ENCODE measurements around the gene ZNF367. TPM values are rescaled to one million over a fixed set of nuclear protein-coding genes. Genes with fewer than 3 reads are reported as not detected.
A peak's percentile ranks its signal among the peaks of the same experiment; 100 is the strongest.

The ZNF367 gene
- total and polyA plus RNA-seq, 3 experiments from 2014 or later, result 1.5 to 51.9 (median 47.8) TPM

- H3K27me3 ChIP-seq (ENCODE audit: insufficient read depth, low read length, poor library complexity, severe bottlenecking), result no peaks in the 10 kb centered on the region
- POLR2A ChIA-PET, result no interaction called here
- H3K4me3 Mint-ChIP-seq, result no peak overlapping the region
- CTCF ChIA-PET, result no interaction called here
- peaks cover 0 to 2% (median 0%) of the 10 kb centered on the region in 3 donors for H3K4me1 Mint-ChIP-seq
- H3K27ac ChIP-seq (ENCODE audit: low read depth, low read length), result no peak overlapping the region
- H3K27ac Mint-ChIP-seq, result peak overlapping the region in 1 of 8 donors; percentile 64
- no peak for DNase-seq
- peaks cover 0 to 2% (median 0%) of the 10 kb centered on the region in 5 donors for H3K9me3 Mint-ChIP-seq
- no peaks in the 10 kb centered on the region for H3K4me1 ChIP-seq (ENCODE audit: insufficient read depth, low read length)
- no peaks in the 10 kb centered on the region for H3K36me3 ChIP-seq (ENCODE audit: insufficient read depth, low read length)
- peaks cover 4 to 41% (median 17%) of the 10 kb centered on the region in 3 donors for H3K36me3 Mint-ChIP-seq
- no peaks in the 10 kb centered on the region for H3K9me3 ChIP-seq (ENCODE audit: low read length)
- H3K27me3 Mint-ChIP-seq, result no peaks in the 10 kb centered on the region
- H3K4me3 ChIP-seq (ENCODE audit: low read length), result no peak overlapping the region
Measured at GRCh38 chr9:96348261-96348660, 69.9 kb downstream of the ZNF367 start.

- H3K4me1 Mint-ChIP-seq, result peaks cover 0 to 2% (median 0%) of the 10 kb centered on the region in 3 donors
- DNase-seq, result no peak
- CTCF ChIA-PET, result no interaction called here
- H3K27ac Mint-ChIP-seq, result peak overlapping the region in 3 of 8 donors; percentile 41 to 68 (median 42)
- no peaks in the 10 kb centered on the region for H3K36me3 ChIP-seq (ENCODE audit: insufficient read depth, low read length)
- H3K4me1 ChIP-seq (ENCODE audit: insufficient read depth, low read length), result no peaks in the 10 kb centered on the region
- H3K27ac ChIP-seq (ENCODE audit: low read depth, low read length), result no peak overlapping the region
- H3K9me3 Mint-ChIP-seq, result peaks cover 0 to 2% (median 0%) of the 10 kb centered on the region in 5 donors
- no peaks in the 10 kb centered on the region for H3K9me3 ChIP-seq (ENCODE audit: low read length)
- H3K4me3 ChIP-seq (ENCODE audit: low read length), result no peak overlapping the region
- H3K27me3 Mint-ChIP-seq, result no peaks in the 10 kb centered on the region
- no peak overlapping the region for H3K4me3 Mint-ChIP-seq
- peaks cover 4 to 44% (median 15%) of the 10 kb centered on the region in 3 donors for H3K36me3 Mint-ChIP-seq
- POLR2A ChIA-PET, result interaction anchor here (0.6 kb wide), 1 partner anchor 33 kb away, joined by 5 read pairs; no protein-coding TSS in a partner anchor
- no peaks in the 10 kb centered on the region for H3K27me3 ChIP-seq (ENCODE audit: insufficient read depth, low read length, poor library complexity, severe bottlenecking)
Measured at GRCh38 chr9:96345551-96345950, 72.6 kb downstream of the ZNF367 start.

- no peaks in the 10 kb centered on the region for H3K9me3 ChIP-seq (ENCODE audit: low read length)
- no peak overlapping the region for H3K4me3 ChIP-seq (ENCODE audit: low read length)
- H3K4me1 Mint-ChIP-seq, result peaks cover 0 to 2% (median 0%) of the 10 kb centered on the region in 3 donors
- POLR2A ChIA-PET, result interaction anchor here (0.6 to 0.7 kb wide), 2 partner anchors 50 to 311 kb away, joined by 4 to 7 read pairs; no protein-coding TSS in a partner anchor
- H3K27me3 Mint-ChIP-seq, result no peaks in the 10 kb centered on the region
- no peaks in the 10 kb centered on the region for H3K4me1 ChIP-seq (ENCODE audit: insufficient read depth, low read length)
- H3K36me3 Mint-ChIP-seq, result peaks cover 4 to 44% (median 15%) of the 10 kb centered on the region in 3 donors
- H3K27ac Mint-ChIP-seq, result peak overlapping the region in 1 of 8 donors; percentile 74
- H3K36me3 ChIP-seq (ENCODE audit: insufficient read depth, low read length), result no peaks in the 10 kb centered on the region
- CTCF ChIA-PET, result interaction anchor here (0.6 to 2.4 kb wide), 3 partner anchors 16 to 1129 kb away, joined by 3 to 10 read pairs (median 3); no protein-coding TSS in a partner anchor
- H3K9me3 Mint-ChIP-seq, result peaks cover 0 to 2% (median 0%) of the 10 kb centered on the region in 5 donors
- no peak overlapping the region for H3K27ac ChIP-seq (ENCODE audit: low read depth, low read length)
- no peaks in the 10 kb centered on the region for H3K27me3 ChIP-seq (ENCODE audit: insufficient read depth, low read length, poor library complexity, severe bottlenecking)
- no peak for DNase-seq
- no peak overlapping the region for H3K4me3 Mint-ChIP-seq
Measured at GRCh38 chr9:96344458-96345180, 73.6 kb downstream of the ZNF367 start.

GRCh38 chr9:96343515-96344360 is 74.4 kb downstream of the ZNF367 start:
- no peak overlapping the region for H3K27ac ChIP-seq (ENCODE audit: low read depth, low read length)
- no peaks in the 10 kb centered on the region for H3K36me3 ChIP-seq (ENCODE audit: insufficient read depth, low read length)
- POLR2A ChIA-PET, result no interaction called here
- no peaks in the 10 kb centered on the region for H3K27me3 Mint-ChIP-seq
- H3K4me3 ChIP-seq (ENCODE audit: low read length), result no peak overlapping the region
- H3K9me3 Mint-ChIP-seq, result peaks cover 0 to 2% (median 0%) of the 10 kb centered on the region in 5 donors
- H3K4me1 ChIP-seq (ENCODE audit: insufficient read depth, low read length), result no peaks in the 10 kb centered on the region
- no peak for DNase-seq
- no peaks in the 10 kb centered on the region for H3K9me3 ChIP-seq (ENCODE audit: low read length)
- H3K27me3 ChIP-seq (ENCODE audit: insufficient read depth, low read length, poor library complexity, severe bottlenecking), result no peaks in the 10 kb centered on the region
- H3K27ac Mint-ChIP-seq, result no peak overlapping the region
- peaks cover 4 to 38% (median 13%) of the 10 kb centered on the region in 3 donors for H3K36me3 Mint-ChIP-seq
- peaks cover 0 to 2% (median 0%) of the 10 kb centered on the region in 3 donors for H3K4me1 Mint-ChIP-seq
- CTCF ChIA-PET, result interaction anchor here (1.0 to 2.4 kb wide), 2 partner anchors 16 to 58 kb away, joined by 3 to 10 read pairs; no protein-coding TSS in a partner anchor
- H3K4me3 Mint-ChIP-seq, result no peak overlapping the region

GRCh38 chr9:96342571-96343245 is 75.5 kb downstream of the ZNF367 start:
- Histone ChIP-seq H3K27ac (ENCODE audit: low read depth, low read length) (no peak overlapping the region), H3K4me1 (ENCODE audit: insufficient read depth, low read length) (no peaks in the 10 kb centered on the region), H3K27me3 (ENCODE audit: insufficient read depth, low read length, poor library complexity, severe bottlenecking) (no peaks in the 10 kb centered on the region), H3K9me3 (ENCODE audit: low read length) (no peaks in the 10 kb centered on the region), H3K4me3 (ENCODE audit: low read length) (no peak overlapping the region), H3K36me3 (ENCODE audit: insufficient read depth, low read length) (no peaks in the 10 kb centered on the region)
- H3K27me3 Mint-ChIP-seq, result no peaks in the 10 kb centered on the region
- ChIA-PET POLR2A (no interaction called here), CTCF (interaction anchor here (2.4 kb wide), 1 partner anchor 15 kb away, joined by 10 read pairs; no protein-coding TSS in a partner anchor)
- H3K4me3 Mint-ChIP-seq, result no peak overlapping the region
- peaks cover 0 to 27% (median 6%) of the 10 kb centered on the region in 3 donors for H3K36me3 Mint-ChIP-seq
- no peak for DNase-seq
- H3K27ac Mint-ChIP-seq, result no peak overlapping the region
- no peaks in the 10 kb centered on the region for H3K9me3 Mint-ChIP-seq
- peaks cover 0 to 2% (median 0%) of the 10 kb centered on the region in 3 donors for H3K4me1 Mint-ChIP-seq

- H3K4me3 Mint-ChIP-seq, result no peak overlapping the region
- H3K36me3 ChIP-seq (ENCODE audit: insufficient read depth, low read length), result no peaks in the 10 kb centered on the region
- no peaks in the 10 kb centered on the region for H3K27me3 Mint-ChIP-seq
- H3K27me3 ChIP-seq (ENCODE audit: insufficient read depth, low read length, poor library complexity, severe bottlenecking), result no peaks in the 10 kb centered on the region
- H3K27ac Mint-ChIP-seq, result no peak overlapping the region
- ChIA-PET POLR2A (no interaction called here), CTCF (no interaction called here)
- H3K9me3 Mint-ChIP-seq, result no peaks in the 10 kb centered on the region
- no peak overlapping the region for H3K4me3 ChIP-seq (ENCODE audit: low read length)
- H3K27ac ChIP-seq (ENCODE audit: low read depth, low read length), result no peak overlapping the region
- DNase-seq, result no peak
- H3K9me3 ChIP-seq (ENCODE audit: low read length), result no peaks in the 10 kb centered on the region
- H3K36me3 Mint-ChIP-seq, result peaks cover 0 to 25% (median 4%) of the 10 kb centered on the region in 3 donors
- H3K4me1 Mint-ChIP-seq, result peaks cover 0 to 2% (median 0%) of the 10 kb centered on the region in 3 donors
- H3K4me1 ChIP-seq (ENCODE audit: insufficient read depth, low read length), result no peaks in the 10 kb centered on the region
Measured at GRCh38 chr9:96340707-96341106, 77.5 kb downstream of the ZNF367 start.

- ChIA-PET POLR2A (interaction anchor here (0.7 kb wide), 1 partner anchor 43 kb away, joined by 3 read pairs; no protein-coding TSS in a partner anchor), CTCF (interaction anchor here (1.7 kb wide), 1 partner anchor 14 kb away, joined by 3 read pairs; no protein-coding TSS in a partner anchor)
- H3K27ac ChIP-seq (ENCODE audit: low read depth, low read length), result no peak overlapping the region
- no peaks in the 10 kb centered on the region for H3K36me3 ChIP-seq (ENCODE audit: insufficient read depth, low read length)
- H3K9me3 Mint-ChIP-seq, result no peaks in the 10 kb centered on the region
- no peaks in the 10 kb centered on the region for H3K9me3 ChIP-seq (ENCODE audit: low read length)
- no peaks in the 10 kb centered on the region for H3K4me1 ChIP-seq (ENCODE audit: insufficient read depth, low read length)
- no peaks in the 10 kb centered on the region for H3K4me1 Mint-ChIP-seq
- H3K4me3 ChIP-seq (ENCODE audit: low read length), result no peak overlapping the region
- H3K36me3 Mint-ChIP-seq, result peaks cover 0 to 37% (median 4%) of the 10 kb centered on the region in 3 donors
- H3K4me3 Mint-ChIP-seq, result no peak overlapping the region
- no peak overlapping the region for H3K27ac Mint-ChIP-seq
- no peaks in the 10 kb centered on the region for H3K27me3 Mint-ChIP-seq
- no peak for DNase-seq
- H3K27me3 ChIP-seq (ENCODE audit: insufficient read depth, low read length, poor library complexity, severe bottlenecking), result no peaks in the 10 kb centered on the region
Measured at GRCh38 chr9:96338299-96338698, 79.9 kb downstream of the ZNF367 start.

Data from CD8-positive, alpha-beta memory T cell (primary cell).